GM13976 (cell line): ENCODE data around the gene GNRHR.

Experiments
- DNase-seq: peaks from one replicate; pipeline ENCODE4 v3.0.0; 2012; ENCODE audit warnings: low spot score
- CTCF ChIP-seq: IDR thresholded peaks from 2 replicates; pipeline ENCODE4 v1.5.1; 2012; ENCODE audit warnings: borderline replicate concordance, mild to moderate bottlenecking; ENCODE audit not compliant: insufficient read depth; ENCODE audit errors: extremely low read depth, missing control alignments, control extremely low read depth
- in situ Hi-C: fragments of 300-500 bp; cut with MboI; formaldehyde crosslinking; loops from one replicate; pipeline ENCODE4 v1.12.0; 2022; ENCODE audit warnings: low sequenced_read_pairs, mixed read lengths, inconsistent platforms; ENCODE audit not compliant: unreplicated experiment

The GNRHR gene

GRCh38 chr4:67702166-67702565 is 52.0 kb downstream of the GNRHR start:
- TF ChIP-seq CTCF = no peak
- no peak for DNase-seq
- in situ Hi-C loops = no loop called here

- no peak for TF ChIP-seq CTCF
- in situ Hi-C loops = no loop called here
- no peak for DNase-seq
These were observed 52.7 kb downstream of the GNRHR start for GRCh38 chr4:67701517-67701850.

GRCh38 chr4:67700738-67701516 is 53.3 kb downstream of the GNRHR start, which contains the start of gene UBA6:
UBA6 (minus strand) TSS chr4:67701155; CDS start chr4:67701119, 36 bp downstream.
- in situ Hi-C loops = no loop called here
- peak; percentile 96 for DNase-seq
- TF ChIP-seq CTCF = peak; percentile 45

- DNase-seq = peak; percentile 54
- in situ Hi-C loops = no loop called here
- no peak for TF ChIP-seq CTCF
These were observed 54.0 kb downstream of the GNRHR start for GRCh38 chr4:67700116-67700737.

- no peak for DNase-seq
- in situ Hi-C loops = no loop called here
- TF ChIP-seq CTCF = no peak
These were observed 54.6 kb downstream of the GNRHR start for GRCh38 chr4:67699603-67700002.

GRCh38 chr4:67697860-67698687 is 56.1 kb downstream of the GNRHR start:
- no peak for DNase-seq
- in situ Hi-C loops = no loop called here
- no peak for TF ChIP-seq CTCF
